Hindlimb muscle (tissue), 1 donor: ENCODE results near the gene MYH15. TPM values are rescaled to one million over a fixed set of nuclear protein-coding genes. Genes with fewer than 3 reads are reported as not detected.
"Not testable (repeated sequence)": the region's sequence is repeated elsewhere in the genome, so short reads cannot be mapped to it uniquely, and the experiment has no call there.

Source experiments
- DNase-seq: peaks from one replicate; pipeline ENCODE4 v3.0.0-alpha.2; 2013
- polyA plus RNA-seq: library from polyadenylated mRNA; unstranded; fragments of 120-200 nt; gene quantifications from one replicate; pipeline ENCODE4 v1.2.1, GENCODE V29; 2013; ENCODE audit not compliant: insufficient read length

Gene MYH15
- polyA plus RNA-seq, 1 donor = 0.23 TPM

- no peak for DNase-seq
Measured at GRCh38 chr3:108381529-108382140, 128.8 kb downstream of the MYH15 start.

GRCh38 chr3:108380128-108380795, 130.1 kb downstream of the MYH15 start:
- DNase-seq = no peak

- not testable (repeated sequence) for DNase-seq
Measured at GRCh38 chr3:108378952-108379342, 131.4 kb downstream of the MYH15 start.

GRCh38 chr3:108378153-108378951, 132.0 kb downstream of the MYH15 start:
- no peak for DNase-seq

- DNase-seq = no peak
Measured at GRCh38 chr3:108377384-108377783, 133.0 kb downstream of the MYH15 start.

- no peak for DNase-seq
Measured at GRCh38 chr3:108376026-108376425, 134.4 kb downstream of the MYH15 start.

GRCh38 chr3:108359011-108359410, 151.4 kb downstream of the MYH15 start:
- no peak for DNase-seq

- DNase-seq = no peak
Measured at GRCh38 chr3:108357042-108357441, 153.4 kb downstream of the MYH15 start.

GRCh38 chr3:108354562-108354961, 155.8 kb downstream of the MYH15 start:
- DNase-seq = no peak

GRCh38 chr3:108352176-108352575, 158.2 kb downstream of the MYH15 start:
- DNase-seq = no peak

GRCh38 chr3:108346301-108347227, 163.8 kb downstream of the MYH15 start:
- DNase-seq = no peak

- no peak for DNase-seq
Measured at GRCh38 chr3:108345492-108346205, 164.7 kb downstream of the MYH15 start.

- no peak for DNase-seq
Measured at GRCh38 chr3:108343491-108343890, 166.9 kb downstream of the MYH15 start.

GRCh38 chr3:108342837-108343486, 167.4 kb downstream of the MYH15 start:
- DNase-seq = no peak

GRCh38 chr3:108341911-108342310, 168.5 kb downstream of the MYH15 start:
- no peak for DNase-seq

GRCh38 chr3:108338901-108339545, 171.4 kb downstream of the MYH15 start:
- DNase-seq = no peak

- no peak for DNase-seq
Measured at GRCh38 chr3:108334701-108335100, 175.7 kb downstream of the MYH15 start.

GRCh38 chr3:108333961-108334360, 176.4 kb downstream of the MYH15 start:
- no peak for DNase-seq

- DNase-seq = no peak
Measured at GRCh38 chr3:108331792-108332191, 178.6 kb downstream of the MYH15 start.
